ENCODE results near the gene PWWP2A.
A peak's percentile ranks its signal among the peaks of the same experiment; 100 is the strongest.

Gene PWWP2A, protein sequence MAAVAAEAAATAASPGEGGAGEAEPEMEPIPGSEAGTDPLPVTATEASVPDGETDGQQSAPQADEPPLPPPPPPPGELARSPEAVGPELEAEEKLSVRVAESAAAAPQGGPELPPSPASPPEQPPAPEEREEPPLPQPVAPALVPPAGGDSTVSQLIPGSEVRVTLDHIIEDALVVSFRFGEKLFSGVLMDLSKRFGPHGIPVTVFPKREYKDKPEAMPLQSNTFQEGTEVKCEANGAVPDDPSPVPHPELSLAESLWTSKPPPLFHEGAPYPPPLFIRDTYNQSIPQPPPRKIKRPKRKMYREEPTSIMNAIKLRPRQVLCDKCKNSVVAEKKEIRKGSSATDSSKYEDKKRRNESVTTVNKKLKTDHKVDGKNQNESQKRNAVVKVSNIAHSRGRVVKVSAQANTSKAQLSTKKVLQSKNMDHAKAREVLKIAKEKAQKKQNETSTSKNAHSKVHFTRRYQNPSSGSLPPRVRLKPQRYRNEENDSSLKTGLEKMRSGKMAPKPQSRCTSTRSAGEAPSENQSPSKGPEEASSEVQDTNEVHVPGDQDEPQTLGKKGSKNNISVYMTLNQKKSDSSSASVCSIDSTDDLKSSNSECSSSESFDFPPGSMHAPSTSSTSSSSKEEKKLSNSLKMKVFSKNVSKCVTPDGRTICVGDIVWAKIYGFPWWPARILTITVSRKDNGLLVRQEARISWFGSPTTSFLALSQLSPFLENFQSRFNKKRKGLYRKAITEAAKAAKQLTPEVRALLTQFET

DNA sequence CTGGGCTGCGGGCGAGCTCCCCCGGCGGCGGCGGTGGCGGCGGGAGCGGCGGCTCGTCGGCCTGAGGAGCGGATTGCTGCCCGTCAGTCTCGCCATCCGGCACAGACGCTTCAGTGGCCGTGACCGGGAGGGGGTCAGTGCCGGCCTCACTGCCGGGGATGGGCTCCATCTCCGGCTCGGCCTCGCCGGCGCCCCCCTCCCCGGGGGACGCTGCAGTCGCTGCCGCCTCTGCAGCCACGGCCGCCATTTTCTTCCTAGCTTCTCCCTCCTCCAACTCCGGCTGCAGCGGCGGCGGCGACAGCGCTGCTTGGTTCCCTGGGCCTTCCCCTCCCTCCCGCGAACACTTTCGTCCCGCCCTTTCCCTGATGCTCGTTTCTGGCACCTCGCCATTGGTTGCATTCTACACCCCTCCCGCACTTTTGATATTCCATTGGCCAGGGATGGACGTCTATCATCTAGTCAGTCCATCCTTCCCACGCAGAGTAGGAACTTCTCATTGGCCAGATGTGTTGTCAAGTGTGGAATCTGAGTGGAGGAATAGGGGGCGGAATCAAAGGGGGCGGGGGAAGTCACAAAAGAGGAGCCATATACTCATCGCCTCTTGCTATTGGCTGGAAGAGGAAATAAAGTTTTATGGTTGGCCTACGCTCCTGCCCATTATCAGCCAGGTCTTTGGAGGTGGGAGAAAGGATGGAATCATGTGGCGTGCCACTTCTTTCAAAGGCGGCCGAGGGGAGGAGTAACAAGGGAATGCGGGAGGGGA, at the start of gene PWWP2A:
Gene PWWP2A (minus strand): TSS at position 309 of the 763 bp plus-strand sequence. CDS start 62 bp downstream, at position 247.
- TF ChIP-seq, protein P1, sequence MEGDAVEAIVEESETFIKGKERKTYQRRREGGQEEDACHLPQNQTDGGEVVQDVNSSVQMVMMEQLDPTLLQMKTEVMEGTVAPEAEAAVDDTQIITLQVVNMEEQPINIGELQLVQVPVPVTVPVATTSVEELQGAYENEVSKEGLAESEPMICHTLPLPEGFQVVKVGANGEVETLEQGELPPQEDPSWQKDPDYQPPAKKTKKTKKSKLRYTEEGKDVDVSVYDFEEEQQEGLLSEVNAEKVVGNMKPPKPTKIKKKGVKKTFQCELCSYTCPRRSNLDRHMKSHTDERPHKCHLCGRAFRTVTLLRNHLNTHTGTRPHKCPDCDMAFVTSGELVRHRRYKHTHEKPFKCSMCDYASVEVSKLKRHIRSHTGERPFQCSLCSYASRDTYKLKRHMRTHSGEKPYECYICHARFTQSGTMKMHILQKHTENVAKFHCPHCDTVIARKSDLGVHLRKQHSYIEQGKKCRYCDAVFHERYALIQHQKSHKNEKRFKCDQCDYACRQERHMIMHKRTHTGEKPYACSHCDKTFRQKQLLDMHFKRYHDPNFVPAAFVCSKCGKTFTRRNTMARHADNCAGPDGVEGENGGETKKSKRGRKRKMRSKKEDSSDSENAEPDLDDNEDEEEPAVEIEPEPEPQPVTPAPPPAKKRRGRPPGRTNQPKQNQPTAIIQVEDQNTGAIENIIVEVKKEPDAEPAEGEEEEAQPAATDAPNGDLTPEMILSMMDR (IDR thresholded peaks at IDR 0.05) = no peak
- DNase-seq (ENCODE audit: low spot score) = peak; percentile 99
- Histone ChIP-seq H3K27ac (peak within 1 kb of the TSS; percentile 97 to 98), H3K4me3 (peak within 1 kb of the TSS; percentile 90)

DNA sequence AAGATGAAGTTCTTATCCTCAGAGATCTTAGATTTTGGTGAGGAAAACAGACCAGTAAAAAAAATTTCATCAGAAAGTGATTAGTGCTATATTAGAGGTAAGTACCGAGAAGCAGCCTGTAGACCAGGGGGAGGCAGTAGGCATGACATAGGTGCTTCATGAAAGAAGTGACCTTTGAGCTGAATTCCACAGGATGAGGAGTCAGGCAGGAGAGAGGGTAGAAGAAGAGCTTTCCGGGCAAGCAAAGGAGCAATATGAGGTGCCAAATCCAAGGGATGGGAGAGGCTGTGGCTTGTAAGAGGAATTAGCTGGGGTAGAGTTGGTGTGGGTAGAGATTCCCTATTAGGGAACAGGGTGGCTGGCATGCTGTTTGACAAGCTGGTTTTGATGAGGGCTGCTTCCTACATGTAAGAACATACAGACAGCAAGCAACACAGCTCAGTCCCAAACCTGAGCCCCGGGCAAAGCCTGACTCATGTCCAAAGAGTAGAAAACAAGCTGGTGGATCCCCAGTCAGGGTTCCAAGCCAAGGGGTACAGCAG, 48.4 kb upstream of the PWWP2A start:
- TF ChIP-seq, protein P1 (IDR thresholded peaks at IDR 0.05) = no peak
- H3K4me3 ChIP-seq = no peak overlapping the region
- DNase-seq (ENCODE audit: low spot score) = no peak
- H3K27ac ChIP-seq = peak overlapping the region in 1 of 2 donors; percentile 31

DNA sequence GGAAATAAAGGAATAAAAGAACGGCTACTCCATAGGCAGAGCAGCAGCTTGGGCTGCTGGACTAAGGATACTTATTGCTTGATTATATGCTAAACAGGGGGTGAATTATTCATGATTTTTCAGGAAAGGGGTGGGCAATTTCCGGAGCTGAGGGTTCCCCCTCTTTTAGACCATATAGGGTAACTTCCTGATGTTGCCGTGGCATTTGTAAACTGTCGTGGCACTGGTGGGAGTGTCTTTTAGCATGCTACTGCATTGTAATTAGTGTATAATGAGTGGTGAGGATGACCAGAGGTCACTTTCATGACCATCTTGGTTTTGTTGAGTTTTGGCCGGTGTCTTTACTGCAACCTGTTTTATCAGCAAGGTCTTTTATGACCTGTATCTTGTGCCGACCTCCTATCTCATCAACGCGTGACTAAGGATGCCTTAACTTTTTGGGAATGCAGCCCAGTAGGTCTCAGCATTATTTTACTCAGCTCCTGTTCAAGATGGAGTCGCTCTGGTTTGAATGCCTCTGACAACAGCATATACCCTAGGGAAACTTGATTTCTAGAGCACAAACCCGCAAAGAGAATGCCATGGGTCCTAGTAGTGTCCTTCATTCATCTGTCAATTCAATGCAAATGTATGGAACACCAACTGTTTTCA, 47.8 kb upstream of the PWWP2A start:
- Histone ChIP-seq H3K27ac (peak overlapping the region in 1 of 2 donors; percentile 31), H3K4me3 (no peak overlapping the region)
- TF ChIP-seq, protein P1 (IDR thresholded peaks at IDR 0.05) = no peak
- DNase-seq (ENCODE audit: low spot score) = no peak

DNA sequence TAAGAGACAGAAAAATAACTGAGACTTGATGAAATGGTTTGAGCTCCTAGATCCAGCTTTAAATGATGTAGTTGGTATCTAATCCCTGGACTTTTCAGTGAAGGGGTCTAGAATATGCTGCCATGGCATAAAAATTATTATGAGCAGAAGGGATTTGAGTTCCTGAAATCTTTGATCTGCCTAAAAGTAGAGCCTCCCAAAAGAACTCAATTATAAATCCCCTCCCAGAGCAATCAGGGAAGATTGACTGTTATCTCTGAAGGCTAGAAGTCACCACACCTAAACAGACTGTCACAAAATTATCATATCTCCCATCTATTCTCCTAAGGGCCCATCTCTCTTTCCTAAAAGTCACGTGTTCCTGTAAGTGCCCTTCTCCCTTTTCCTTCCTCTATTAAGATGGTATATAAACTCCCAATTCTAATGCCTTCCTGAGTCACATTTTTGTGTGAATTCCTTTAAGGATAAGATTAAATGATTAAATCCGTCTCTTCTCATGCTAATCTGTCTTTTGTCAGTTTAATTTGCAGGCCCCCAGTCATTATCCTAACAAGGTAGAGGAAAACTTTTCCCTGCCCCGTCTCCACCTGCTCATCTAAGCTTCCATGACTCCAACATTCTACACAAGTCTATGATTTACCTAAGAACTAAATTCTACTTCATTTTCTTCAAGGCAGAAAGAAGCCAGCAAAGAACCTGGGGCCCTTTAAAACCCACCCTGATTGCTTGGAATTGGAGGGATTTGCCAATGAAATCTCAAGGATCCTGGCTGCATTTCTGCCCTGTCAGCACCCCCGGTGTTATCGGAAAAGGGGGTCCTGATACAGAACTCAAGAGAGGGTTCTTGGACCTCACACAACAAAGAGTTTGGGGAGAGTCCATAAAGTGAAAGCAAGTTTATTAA, 47.1 kb upstream of the PWWP2A start:
- Histone ChIP-seq H3K27ac (peak overlapping the region; percentile 79 to 94), H3K4me3 (peak overlapping the region; percentile 48)
- no peak for DNase-seq (ENCODE audit: low spot score)
- TF ChIP-seq, protein P1 (IDR thresholded peaks at IDR 0.05) = no peak

DNA sequence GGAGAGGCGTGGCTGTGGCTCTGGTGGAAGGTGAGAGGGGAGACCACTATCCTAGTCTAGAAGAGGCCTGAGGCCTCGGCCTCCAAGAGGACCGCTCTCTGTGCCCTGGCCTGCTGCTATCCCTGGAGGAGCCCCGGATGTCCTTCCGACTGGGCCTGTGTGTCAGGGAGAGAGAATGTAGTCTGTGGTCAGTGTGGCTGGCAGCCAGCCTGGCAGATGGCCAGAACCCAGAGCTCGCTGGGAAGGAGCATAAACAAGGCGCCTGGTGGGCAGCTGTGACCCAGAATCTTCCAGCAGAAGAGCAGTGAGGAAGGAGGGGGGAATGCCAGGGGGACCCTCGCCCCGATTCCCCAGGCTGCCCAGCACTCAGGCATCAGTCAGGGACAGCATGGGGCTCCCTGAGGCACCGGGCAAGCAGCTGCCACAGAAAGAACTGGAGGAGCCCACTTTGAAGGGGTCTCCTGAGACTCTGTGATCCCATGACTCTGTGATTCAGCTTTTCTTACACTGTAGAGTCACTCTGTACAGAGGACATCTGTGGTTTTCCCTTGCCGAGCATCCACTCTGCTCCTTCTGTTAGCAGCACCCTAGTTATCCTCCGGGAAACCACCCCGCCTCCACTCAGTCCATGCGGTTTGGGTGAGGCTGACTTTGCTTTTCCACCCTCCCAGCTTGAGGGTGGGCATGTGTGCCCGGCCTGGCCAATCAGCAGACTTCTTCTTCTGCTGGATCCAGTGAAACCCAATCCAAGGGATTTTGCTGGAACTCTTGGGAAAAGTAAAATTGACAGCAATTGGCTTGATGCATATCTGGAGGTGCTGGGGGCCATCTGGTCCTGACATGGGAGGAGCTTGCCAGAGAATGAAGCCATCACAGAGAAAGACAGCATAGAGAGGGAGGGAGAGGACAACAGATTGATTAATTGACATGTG, 46.2 kb upstream of the PWWP2A start:
- Histone ChIP-seq H3K4me3 (peak overlapping the region; percentile 48), H3K27ac (peak overlapping the region; percentile 79 to 94)
- TF ChIP-seq, protein P1 (IDR thresholded peaks at IDR 0.05) = no peak
- peak; percentile 97 for DNase-seq (ENCODE audit: low spot score)
